ENCODE measurements around the gene ATP1A2.

- TF ChIP-seq GATA3 (IDR thresholded peaks at IDR 0.05; ENCODE audit: low read depth, low read length) (no peak), GATA2 (IDR thresholded peaks at IDR 0.05; ENCODE audit: low read depth, low read length) (no peak)
These were observed 63.8 kb downstream of the ATP1A2 start for GRCh38 chr1:160179336-160179735.

All from SH-SY5Y (cell line).